Esophagus squamous epithelium (tissue), 5 donors: ENCODE data around the gene HBS1L. TPM values are rescaled to one million over a fixed set of nuclear protein-coding genes. Genes with fewer than 3 reads are reported as not detected.

Experiments used
- DNase-seq: peaks from one replicate; lab custom pipeline; 2025; lab: John Stamatoyannopoulos, UW
- H3K27ac ChIP-seq, 4 donors: fragments of 200-600 bp; sonication (generic); one replicate each; pipeline ENCODE4 v1.5.1; 2016 to 2019; ENCODE audit warnings: mild to moderate bottlenecking in 1 of 4
- H3K27me3 ChIP-seq, 4 donors: fragments of 200-600 bp; sonication (generic); 1 replicate in 3 of 4; 2 replicates in 1 of 4; pipeline versions ENCODE4 v1.5.1 to v1.6.0; 2017 to 2021; ENCODE audit warnings: antibody characterized with exemption in 1 of 4
- H3K36me3 ChIP-seq, 3 donors: fragments of 200-600 bp; sonication (generic); one replicate each; pipeline ENCODE4 v1.5.1; 2016 to 2019
- H3K4me1 ChIP-seq, 3 donors: fragments of 200-600 bp; sonication (generic); one replicate each; pipeline ENCODE4 v1.5.1; 2017 to 2019
- H3K4me3 ChIP-seq, 4 donors: fragments of 200-600 bp; sonication (generic); 1 replicate in 3 of 4; 2 replicates in 1 of 4; pipeline ENCODE4 v1.5.1; 2016 to 2019; ENCODE audit warnings: mild to moderate bottlenecking in 2 of 4, moderate library complexity in 1 of 4
- H3K9me3 ChIP-seq, 3 donors: fragments of 200-600 bp; sonication (generic); one replicate each; pipeline ENCODE4 v1.5.1; 2016 to 2019
- CTCF ChIP-seq, 6 experiments: fragments of 450-650 bp in 4 of 6; fragments of 200-600 bp in 2 of 6; sonication (generic) in 2 of 6; IDR thresholded peaks; one replicate each; pipeline ENCODE4 v1.5.1; 2016 to 2019; ENCODE audit warnings: antibody characterized with exemption in 6 of 6, mild to moderate bottlenecking in 4 of 6, moderate library complexity in 4 of 6
- POLR2A ChIP-seq, 4 donors: fragments of 450-650 bp; IDR thresholded peaks; one replicate each; pipeline ENCODE4 v1.6.1; 2017; ENCODE audit warnings: antibody characterized with exemption in 4 of 4, mild to moderate bottlenecking in 4 of 4, moderate library complexity in 3 of 4
- WGBS, 2 donors: methylation state at CpG; one replicate each; pipeline ENCODE4 v1.1.5; 2018; 5-methylcytosine and 5-hydroxymethylcytosine counted together
- intact Hi-C: fragments of 100-400 bp; cut with DNase I; formaldehyde crosslinking; loops from one replicate; pipeline ENCODE4 v1.15.0; 2022
- total RNA-seq, 4 donors: library from RNA; depleted of rRNA; stranded (reverse); fragments of >200 nt; gene quantifications; one replicate each; pipeline ENCODE4 v1.1.0, GENCODE V29; 2016
- donor health status: DM: yes; HTN: yes; CAD: no.

HBS1L gene
- total RNA-seq, 4 donors from 2014 or later: 41.6 to 65.3 (median 45.8) TPM

- TF ChIP-seq CTCF (IDR thresholded peaks at IDR 0.05): no peak
- TF ChIP-seq POLR2A (IDR thresholded peaks at IDR 0.05): no peak
- H3K27me3 ChIP-seq: no peaks in the 10 kb centered on the region
- H3K4me3 ChIP-seq: no peak overlapping the region
- H3K9me3 ChIP-seq: no peaks in the 10 kb centered on the region
- no peak for DNase-seq
- 54 to 69% methylated on average over 1 of the region's 1 CpG for WGBS, 2 donors
- intact Hi-C loops: no loop called here
- H3K4me1 ChIP-seq: no peaks in the 10 kb centered on the region
- H3K27ac ChIP-seq: no peak overlapping the region
- peaks cover 0 to 91% (median 7%) of the 10 kb centered on the region in 3 donors for H3K36me3 ChIP-seq
Measured at GRCh38 chr6:134980846-134981245, 73.8 kb downstream of the HBS1L start.

GRCh38 chr6:134979142-134979541 lies 75.5 kb downstream of the HBS1L start:
- no peak for DNase-seq
- intact Hi-C loops: no loop called here
- H3K4me3 ChIP-seq: no peak overlapping the region
- TF ChIP-seq POLR2A (IDR thresholded peaks at IDR 0.05) (no peak), CTCF (IDR thresholded peaks at IDR 0.05) (no peak)
- no peaks in the 10 kb centered on the region for H3K9me3 ChIP-seq
- H3K27me3 ChIP-seq: no peaks in the 10 kb centered on the region
- 80 to 91% methylated on average over 6 of the region's 6 CpGs for WGBS, 2 donors
- H3K36me3 ChIP-seq: peaks cover 0 to 90% (median 7%) of the 10 kb centered on the region in 3 donors
- H3K4me1 ChIP-seq: no peaks in the 10 kb centered on the region
- no peak overlapping the region for H3K27ac ChIP-seq

GRCh38 chr6:134974370-134974769 lies 80.3 kb downstream of the HBS1L start:
- Histone ChIP-seq H3K36me3 (peaks cover 0 to 79% (median 0%) of the 10 kb centered on the region in 3 donors), H3K9me3 (no peaks in the 10 kb centered on the region), H3K4me1 (no peaks in the 10 kb centered on the region), H3K4me3 (no peak overlapping the region), H3K27ac (no peak overlapping the region), H3K27me3 (no peaks in the 10 kb centered on the region)
- no peak for DNase-seq
- intact Hi-C loops: no loop called here
- WGBS, 2 donors: 91 to 100% methylated on average over 1 of the region's 1 CpG
- TF ChIP-seq CTCF (IDR thresholded peaks at IDR 0.05) (no peak), POLR2A (IDR thresholded peaks at IDR 0.05) (no peak)

- TF ChIP-seq CTCF (IDR thresholded peaks at IDR 0.05): no peak
- TF ChIP-seq POLR2A (IDR thresholded peaks at IDR 0.05): no peak
- intact Hi-C loops: no loop called here
- Histone ChIP-seq H3K27ac (no peak overlapping the region), H3K4me1 (peaks cover 0 to 15% (median 0%) of the 10 kb centered on the region in 3 donors), H3K27me3 (no peaks in the 10 kb centered on the region), H3K9me3 (no peaks in the 10 kb centered on the region), H3K4me3 (no peak overlapping the region), H3K36me3 (peaks cover 0 to 60% (median 2%) of the 10 kb centered on the region in 3 donors)
- no peak for DNase-seq
- 43 to 45% methylated on average over 1 of the region's 1 CpG for WGBS, 2 donors
Measured at GRCh38 chr6:134967711-134968110, 86.9 kb downstream of the HBS1L start.

- intact Hi-C loops: no loop called here
- Histone ChIP-seq H3K9me3 (no peaks in the 10 kb centered on the region), H3K27ac (no peak overlapping the region), H3K27me3 (no peaks in the 10 kb centered on the region), H3K36me3 (peaks cover 0 to 51% (median 2%) of the 10 kb centered on the region in 3 donors), H3K4me3 (no peak overlapping the region), H3K4me1 (peaks cover 0 to 16% (median 0%) of the 10 kb centered on the region in 3 donors)
- TF ChIP-seq POLR2A (IDR thresholded peaks at IDR 0.05) (no peak), CTCF (IDR thresholded peaks at IDR 0.05) (no peak)
- no peak for DNase-seq
- 19 to 40% methylated on average over 1 of the region's 1 CpG for WGBS, 2 donors
Measured at GRCh38 chr6:134964451-134965203, 90.0 kb downstream of the HBS1L start.
